Cardiac muscle cell (in vitro differentiated cells and primary cell): Measurements from ENCODE around the gene CLMN. TPM values are rescaled to one million over a fixed set of nuclear protein-coding genes. Genes with fewer than 3 reads are reported as not detected.
A peak's percentile ranks its signal among the peaks of the same experiment; 100 is the strongest.

Experiments used
- DNase-seq, 2 donors: peaks; one replicate each; pipeline versions ENCODE4 v3.0.0 to v3.0.0-alpha.2; 2010 to 2017; ENCODE audit warnings: low read depth in 1 of 2, low spot score in 1 of 2
- H3K27ac ChIP-seq: fragments of 200-600 bp; sonication (generic); 2 replicates; pipeline ENCODE4 v1.5.1; 2016
- H3K27me3 ChIP-seq: fragments of 200-600 bp; sonication (generic); 2 replicates; pipeline ENCODE4 v1.6.0; 2016; ENCODE audit warnings: control low read depth
- H3K36me3 ChIP-seq: fragments of 200-600 bp; sonication (generic); 2 replicates; pipeline ENCODE4 v1.5.1; 2016; ENCODE audit warnings: control low read depth
- H3K4me1 ChIP-seq: fragments of 200-600 bp; sonication (generic); 2 replicates; pipeline ENCODE4 v1.8.1; 2017; ENCODE audit warnings: low read depth, mild to moderate bottlenecking, mixed run types
- H3K4me3 ChIP-seq: fragments of 200-600 bp; sonication (generic); 2 replicates; pipeline ENCODE4 v1.5.1; 2016; ENCODE audit warnings: mild to moderate bottlenecking
- H3K9me3 ChIP-seq: fragments of 200-600 bp; sonication (generic); 2 replicates; pipeline ENCODE4 v1.5.1; 2017; ENCODE audit warnings: low read depth, mild to moderate bottlenecking, control low read depth
- CTCF ChIP-seq: IDR thresholded peaks from 2 replicates; pipeline ENCODE4 v1.5.1; 2012; ENCODE audit warnings: low read depth, mild to moderate bottlenecking, low read length
- polyA plus RNA-seq: library from polyadenylated mRNA; unstranded; fragments of >200 nt; fragmentation: Nextera tagmentation; extraction: Ambion mirVana; gene quantifications from 2 replicates; pipeline ENCODE4 v1.2.1, GENCODE V29; 2016
- total RNA-seq: library from RNA; depleted of rRNA; stranded (reverse); fragments of >200 nt; gene quantifications from 2 replicates; pipeline ENCODE4 v1.2.3, GENCODE V29; 2016

CLMN gene
- total and polyA plus RNA-seq, 2 experiments from 2014 or later: 0.98 to 1.3 TPM

GRCh38 chr14:95341564-95341963 is 21.9 kb upstream of the CLMN start:
- H3K27ac ChIP-seq: no peak overlapping the region
- no peaks in the 10 kb centered on the region for H3K9me3 ChIP-seq
- no peak overlapping the region for H3K4me3 ChIP-seq
- TF ChIP-seq CTCF: no peak
- peak in 1 of 2 donors; percentile 16 for DNase-seq
- H3K27me3 ChIP-seq: peaks cover 12% of the 10 kb centered on the region
- H3K4me1 ChIP-seq: no peaks in the 10 kb centered on the region
- H3K36me3 ChIP-seq: no peaks in the 10 kb centered on the region

- Histone ChIP-seq H3K9me3 (no peaks in the 10 kb centered on the region), H3K4me3 (no peak overlapping the region), H3K27me3 (peaks cover 12% of the 10 kb centered on the region), H3K4me1 (no peaks in the 10 kb centered on the region), H3K36me3 (no peaks in the 10 kb centered on the region), H3K27ac (no peak overlapping the region)
- no peak for DNase-seq
- TF ChIP-seq CTCF: no peak
Observed at GRCh38 chr14:95341115-95341514, 21.4 kb upstream of the CLMN start.

GRCh38 chr14:95340201-95340697 is 20.5 kb upstream of the CLMN start:
- Histone ChIP-seq H3K27ac (no peak overlapping the region), H3K36me3 (no peaks in the 10 kb centered on the region), H3K4me1 (no peaks in the 10 kb centered on the region), H3K9me3 (no peaks in the 10 kb centered on the region), H3K4me3 (no peak overlapping the region), H3K27me3 (peaks cover 12% of the 10 kb centered on the region)
- DNase-seq: no peak
- TF ChIP-seq CTCF: no peak

- DNase-seq: no peak
- Histone ChIP-seq H3K36me3 (no peaks in the 10 kb centered on the region), H3K4me3 (no peak overlapping the region), H3K9me3 (no peaks in the 10 kb centered on the region), H3K27ac (no peak overlapping the region), H3K4me1 (no peaks in the 10 kb centered on the region), H3K27me3 (peaks cover 12% of the 10 kb centered on the region)
- no peak for TF ChIP-seq CTCF
Observed at GRCh38 chr14:95339301-95339865, 19.7 kb upstream of the CLMN start.

- no peaks in the 10 kb centered on the region for H3K36me3 ChIP-seq
Observed at GRCh38 chr14:95338436-95338835, 18.7 kb upstream of the CLMN start.

More at GRCh38 chr14:95338436-95338835, 18.7 kb upstream of the CLMN start:
- Histone ChIP-seq H3K27me3 (peaks cover 12% of the 10 kb centered on the region), H3K4me3 (no peak overlapping the region), H3K9me3 (no peaks in the 10 kb centered on the region), H3K27ac (no peak overlapping the region), H3K4me1 (no peaks in the 10 kb centered on the region)
- TF ChIP-seq CTCF: no peak
- DNase-seq: no peak
